MM.1S (cell line): Measurements from ENCODE around the gene SMIM22.

Experiments used
- DNase-seq: peaks from one replicate; pipeline ENCODE4 v3.0.0-alpha.2; 2015
- H2AFZ ChIP-seq: fragments of 300-600 bp; sonication (generic); 2 replicates; pipeline ENCODE4 v1.6.0; 2016; ENCODE audit warnings: antibody characterized with exemption, low read length
- H3F3A ChIP-seq: fragments of 300-600 bp; sonication (generic); 2 replicates; pipeline ENCODE4 v1.6.1; 2016; ENCODE audit warnings: mild to moderate bottlenecking, antibody characterized with exemption, low read length, moderate library complexity, mixed read lengths; ENCODE audit not compliant: insufficient read depth
- H3K27ac ChIP-seq: fragments of 300-600 bp; sonication (generic); 2 replicates; pipeline ENCODE4 v1.5.1; 2016; ENCODE audit warnings: mild to moderate bottlenecking, low read length
- H3K27me3 ChIP-seq: fragments of 300-600 bp; sonication (generic); replicated peaks from 2 replicates; pipeline ENCODE4 v1.6.0; 2016; ENCODE audit warnings: low read length; ENCODE audit not compliant: insufficient read depth
- H3K36me3 ChIP-seq: fragments of 300-600 bp; sonication (generic); replicated peaks from 2 replicates; pipeline ENCODE4 v1.6.1; 2016; ENCODE audit warnings: mild to moderate bottlenecking, low read length, mixed read lengths; ENCODE audit not compliant: insufficient read depth
- H3K4me1 ChIP-seq: fragments of 300-600 bp; sonication (generic); 2 replicates; pipeline ENCODE4 v1.6.1; 2016; ENCODE audit warnings: low read length, mixed read lengths
- H3K4me2 ChIP-seq: fragments of 300-600 bp; sonication (generic); 2 replicates; pipeline ENCODE4 v1.6.0; 2016; ENCODE audit warnings: low read depth, low read length
- H3K4me3 ChIP-seq: fragments of 300-600 bp; sonication (generic); 2 replicates; pipeline ENCODE4 v1.5.1; 2016; ENCODE audit warnings: low read length, mixed read lengths
- H3K79me2 ChIP-seq: fragments of 300-600 bp; sonication (generic); 2 replicates; pipeline ENCODE4 v1.6.1; 2016; ENCODE audit warnings: mixed run types, low read length, mixed read lengths
- H3K9ac ChIP-seq: fragments of 300-600 bp; sonication (generic); 2 replicates; pipeline ENCODE4 v1.6.1; 2016; ENCODE audit warnings: low read length, mixed read lengths
- H3K9me2 ChIP-seq: fragments of 300-600 bp; sonication (generic); replicated peaks from 2 replicates; pipeline ENCODE4 v1.6.1; 2016; ENCODE audit warnings: mild to moderate bottlenecking, low read length, mixed read lengths; ENCODE audit not compliant: insufficient read depth
- H3K9me3 ChIP-seq: fragments of 300-600 bp; sonication (generic); replicated peaks from 2 replicates; pipeline ENCODE4 v1.6.1; 2016; ENCODE audit warnings: mild to moderate bottlenecking, low read length, mixed read lengths; ENCODE audit not compliant: insufficient read depth
- H4K20me1 ChIP-seq: fragments of 300-600 bp; sonication (generic); 2 replicates; pipeline ENCODE4 v1.6.1; 2016; ENCODE audit warnings: mild to moderate bottlenecking, low read length, moderate library complexity, mixed read lengths; ENCODE audit not compliant: insufficient read depth
- CTCF ChIP-seq: fragments of 300-600 bp; sonication (generic); IDR thresholded peaks from 2 replicates; pipeline ENCODE4 v1.5.1; 2016; ENCODE audit warnings: antibody characterized with exemption, low read length, mixed read lengths
- EZH2 ChIP-seq: fragments of 300-600 bp; sonication (generic); optimal IDR thresholded peaks from 2 replicates; pipeline ENCODE3; 2017; ENCODE audit warnings: low read depth, mild to moderate bottlenecking, antibody characterized with exemption, low read length, mixed read lengths
- EZH2phosphoT487 ChIP-seq: fragments of 300-600 bp; sonication (generic); IDR thresholded peaks from 2 replicates; pipeline ENCODE4 v1.6.1; 2018; ENCODE audit warnings: antibody characterized with exemption, low read length

Gene SMIM22

GRCh38 chr16:4747906-4748681 is 47.1 kb upstream of the SMIM22 start:
- no peaks in the 10 kb centered on the region for H3K79me2 ChIP-seq
- H3K9me2 ChIP-seq = no peaks in the 10 kb centered on the region
- H3K36me3 ChIP-seq = no peaks in the 10 kb centered on the region
- H3K4me3 ChIP-seq = peak overlapping the region; percentile 44
- H3K9ac ChIP-seq = peak overlapping the region; percentile 55
- peak; percentile 77 for DNase-seq
- no peaks in the 10 kb centered on the region for H3K9me3 ChIP-seq
- peak overlapping the region; percentile 67 for H2AFZ ChIP-seq
- H3K27me3 ChIP-seq = no peaks in the 10 kb centered on the region
- peak overlapping the region; percentile 75 for H3K27ac ChIP-seq
- H3K4me2 ChIP-seq = peak overlapping the region; percentile 95
- no peak for TF ChIP-seq CTCF
- no peak for TF ChIP-seq EZH2
- TF ChIP-seq EZH2phosphoT487 = no peak
- H4K20me1 ChIP-seq = no peaks in the 10 kb centered on the region
- H3F3A ChIP-seq = peaks cover 15% of the 10 kb centered on the region; the same call in 1 of the 2 replicates
- H3K4me1 ChIP-seq = peaks cover 16% of the 10 kb centered on the region

GRCh38 chr16:4748682-4749411 is 46.3 kb upstream of the SMIM22 start:
- no peaks in the 10 kb centered on the region for H3K9me3 ChIP-seq
- DNase-seq = no peak
- H3K79me2 ChIP-seq = no peaks in the 10 kb centered on the region
- H3K27me3 ChIP-seq = no peaks in the 10 kb centered on the region
- H2AFZ ChIP-seq = peak overlapping the region; percentile 67
- H3K9ac ChIP-seq = peak overlapping the region; percentile 55
- H3K4me2 ChIP-seq = peak overlapping the region; percentile 95
- H4K20me1 ChIP-seq = no peaks in the 10 kb centered on the region
- H3K27ac ChIP-seq = peak overlapping the region; percentile 75
- TF ChIP-seq EZH2phosphoT487 (no peak), CTCF (no peak), EZH2 (no peak)
- H3K36me3 ChIP-seq = no peaks in the 10 kb centered on the region
- H3K4me3 ChIP-seq = peak overlapping the region; percentile 44
- peaks cover 16% of the 10 kb centered on the region for H3K4me1 ChIP-seq
- peaks cover 15% of the 10 kb centered on the region; the same call in 1 of the 2 replicates for H3F3A ChIP-seq
- H3K9me2 ChIP-seq = no peaks in the 10 kb centered on the region

GRCh38 chr16:4749700-4750257 is 45.4 kb upstream of the SMIM22 start:
- H3K27ac ChIP-seq = no peak overlapping the region
- no peak overlapping the region for H3K9ac ChIP-seq
- H3K79me2 ChIP-seq = no peaks in the 10 kb centered on the region
- TF ChIP-seq CTCF (no peak), EZH2phosphoT487 (no peak), EZH2 (no peak)
- no peak overlapping the region for H3K4me2 ChIP-seq
- H3K4me1 ChIP-seq = peaks cover 16% of the 10 kb centered on the region
- H2AFZ ChIP-seq = no peak overlapping the region
- no peaks in the 10 kb centered on the region for H3K9me2 ChIP-seq
- H3K27me3 ChIP-seq = no peaks in the 10 kb centered on the region
- DNase-seq = no peak
- no peaks in the 10 kb centered on the region for H3K9me3 ChIP-seq
- H3K36me3 ChIP-seq = no peaks in the 10 kb centered on the region
- H3K4me3 ChIP-seq = no peak overlapping the region
- peaks cover 15% of the 10 kb centered on the region; the same call in 1 of the 2 replicates for H3F3A ChIP-seq
- no peaks in the 10 kb centered on the region for H4K20me1 ChIP-seq
